Left colon (tissue), 2 donors: ENCODE measurements around the gene BCAS1. TPM values are rescaled to one million over a fixed set of nuclear protein-coding genes. Genes with fewer than 3 reads are reported as not detected.
"Not testable (repeated sequence)": the region's sequence is repeated elsewhere in the genome, so short reads cannot be mapped to it uniquely, and the experiment has no call there.

Experiments used
- ATAC-seq: fragments of 200-7000 bp; cut with Tn5 transposase; one replicate; pipeline ENCODE4 v1.9.1; 2020; ENCODE audit warnings: mild to moderate bottlenecking, moderate library complexity
- DNase-seq, 2 donors: peaks; one replicate each; pipeline ENCODE4 v3.0.0-alpha.2; 2020
- intact Hi-C, 2 donors: fragments of 100-400 bp; cut with DNase I in 1 of 2; cut with micrococcal nuclease in 1 of 2; formaldehyde crosslinking; loops; one replicate each; pipeline versions ENCODE4 v1.11.2 to v1.14.0; 2022; cut with DNase I, micrococcal nuclease
- total RNA-seq, 2 donors: library from RNA; stranded (reverse); fragmentation: NEBNext Ultra II Directional; extraction: Animal tissue kit (Norgen Biotek cat#: 25700); gene quantifications; one replicate each; pipeline ENCODE4 v1.2.1, GENCODE V29; 2021
- donor health status: DM: no; HTN: no; CAD: no.
- donor health status: DM: yes; HTN: yes; CAD: no.

The BCAS1 gene
- total RNA-seq, 2 donors from 2014 or later = 149 to 152 TPM

DNA sequence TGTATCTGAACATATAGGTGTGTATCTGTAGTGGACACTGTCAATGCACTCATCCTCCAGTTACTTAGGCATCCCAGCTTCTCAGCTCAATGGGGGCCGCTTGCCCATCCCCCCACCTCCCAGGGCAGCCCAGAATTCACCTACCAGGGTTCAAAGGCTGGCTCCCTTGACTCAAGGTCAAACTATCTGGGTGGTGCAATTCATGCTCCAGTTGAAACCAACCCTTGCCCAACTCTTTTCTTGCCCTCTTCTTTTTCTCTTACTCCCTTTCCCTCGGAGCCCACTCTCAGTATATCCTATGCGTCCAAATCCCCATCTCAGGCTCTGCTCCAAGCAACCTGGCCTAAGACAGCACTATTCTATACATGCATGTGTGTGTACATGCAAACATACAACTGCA, 127.4 kb downstream of the BCAS1 start:
- DNase-seq (no peak), ATAC-seq (no peak)
- intact Hi-C loops = loop anchor here in 1 of 2 donors (10.0 kb wide), 1 partner anchor 122 kb away; no protein-coding TSS in a partner anchor

DNA sequence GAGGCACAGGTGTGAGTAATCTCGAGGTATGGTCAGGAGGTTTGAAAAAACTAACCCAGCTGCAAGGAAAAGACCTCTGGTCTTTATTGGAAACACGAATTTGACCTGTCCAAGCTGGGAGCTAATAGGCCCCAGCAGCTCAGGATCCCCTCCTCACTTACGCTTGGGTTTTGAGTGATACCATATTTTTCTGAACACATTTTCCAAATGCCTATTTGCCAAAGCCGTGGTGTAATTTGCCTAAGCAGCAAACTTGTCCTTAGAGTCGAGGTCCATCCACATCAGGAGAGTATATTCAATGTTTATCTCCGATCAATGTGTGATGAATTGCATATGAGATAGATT, 128.0 kb downstream of the BCAS1 start:
- intact Hi-C loops = loop anchor here in 1 of 2 donors (10.0 kb wide), 1 partner anchor 122 kb away; no protein-coding TSS in a partner anchor
- ATAC-seq (no peak), DNase-seq (no peak)

DNA sequence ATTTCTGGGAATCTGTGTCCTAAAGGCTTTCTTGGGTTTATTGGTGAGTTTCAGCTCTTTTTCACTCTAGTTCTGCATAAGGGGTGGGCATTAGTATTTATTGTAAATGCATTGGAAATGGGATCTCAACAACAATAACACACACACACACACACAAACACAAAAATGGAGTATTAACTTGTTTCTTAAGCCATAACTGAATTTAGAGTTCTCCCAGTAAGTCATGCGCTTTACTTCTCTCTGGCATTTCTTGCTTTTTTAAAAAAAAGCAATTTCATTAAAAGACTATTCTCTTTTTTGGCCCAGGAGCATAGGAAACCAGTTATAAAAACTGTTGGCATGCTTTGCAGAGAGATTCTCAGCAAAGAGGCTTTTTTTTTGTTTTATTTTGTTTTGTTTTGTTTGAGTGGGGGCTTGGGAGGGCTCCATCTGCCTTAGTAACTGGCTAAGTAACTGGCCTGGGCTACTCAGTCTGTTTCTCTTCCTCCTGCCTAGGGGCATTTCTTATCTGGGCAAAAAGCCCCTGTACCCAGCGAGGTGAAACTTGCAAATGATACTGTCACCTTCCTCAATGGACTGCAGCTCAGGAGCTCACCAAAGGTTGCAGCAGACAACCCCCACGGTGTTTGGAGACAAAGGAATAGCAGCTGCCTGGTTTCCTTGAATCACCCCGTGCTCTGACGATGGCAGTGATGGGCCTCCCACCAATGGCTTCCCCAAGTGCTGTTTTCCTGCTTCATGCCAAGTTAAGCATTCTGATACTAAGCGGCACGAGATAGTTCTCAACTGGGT, 128.5 kb downstream of the BCAS1 start:
- intact Hi-C loops = loop anchor here in 1 of 2 donors (10.0 kb wide), 1 partner anchor 123 kb away; no protein-coding TSS in a partner anchor
- DNase-seq = no peak

DNA sequence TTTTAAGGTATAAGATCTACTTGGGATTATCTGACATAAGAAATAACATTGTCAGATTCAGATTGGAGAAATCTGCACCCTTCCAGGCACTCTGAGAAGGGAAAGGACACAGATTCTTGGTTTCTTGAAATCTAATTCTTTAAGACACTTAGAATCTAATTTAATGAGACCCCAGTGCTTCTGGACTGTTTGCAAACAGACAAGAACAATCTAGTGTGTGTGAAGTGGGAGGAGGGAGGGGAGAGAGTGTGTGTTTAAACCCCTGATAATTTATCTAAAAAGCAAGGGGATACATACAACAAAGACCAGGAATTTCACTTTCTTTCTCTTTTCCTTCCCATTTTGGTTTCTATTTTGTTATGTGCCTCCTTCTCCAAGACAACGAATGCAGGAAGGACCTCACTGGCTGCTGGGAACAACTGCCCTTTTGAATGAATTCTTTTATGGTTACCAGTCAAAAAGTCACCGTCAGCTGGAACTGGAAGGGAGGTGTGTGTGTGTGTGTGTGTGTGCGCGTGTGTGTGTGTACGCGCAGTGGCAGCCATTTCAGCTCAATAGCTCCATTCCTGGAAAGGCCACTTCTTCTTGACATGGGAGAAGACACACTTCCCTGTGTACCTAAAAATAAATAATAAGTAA, 129.4 kb downstream of the BCAS1 start:
- DNase-seq (peak in 1 of 2 donors; percentile 57), ATAC-seq (peak; percentile 56)
- intact Hi-C loops = loop anchor here in 1 of 2 donors (10.0 kb wide), 1 partner anchor 124 kb away; no protein-coding TSS in a partner anchor

More for the DNA sequence above, 128.5 kb downstream of the BCAS1 start:
- no peak for ATAC-seq

DNA sequence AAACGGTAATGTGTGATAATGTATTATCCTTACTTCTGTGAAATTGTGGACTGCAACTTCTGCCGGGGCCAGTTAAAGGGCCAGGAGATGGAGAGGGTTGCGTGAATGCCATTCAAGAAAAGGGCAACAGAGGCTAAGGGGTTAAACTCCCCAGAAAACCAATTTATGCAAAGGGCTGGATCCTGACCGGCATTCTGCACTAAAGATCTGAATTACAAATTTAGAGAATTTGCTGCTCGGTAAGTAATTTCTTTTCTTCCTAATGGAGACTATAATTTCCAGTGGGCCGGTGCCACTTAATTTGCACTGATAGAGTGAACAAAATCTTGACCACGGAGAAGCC, 130.1 kb downstream of the BCAS1 start:
- DNase-seq (no peak), ATAC-seq (no peak)
- intact Hi-C loops = loop anchor here in 1 of 2 donors (10.0 kb wide), 1 partner anchor 124 kb away; no protein-coding TSS in a partner anchor

DNA sequence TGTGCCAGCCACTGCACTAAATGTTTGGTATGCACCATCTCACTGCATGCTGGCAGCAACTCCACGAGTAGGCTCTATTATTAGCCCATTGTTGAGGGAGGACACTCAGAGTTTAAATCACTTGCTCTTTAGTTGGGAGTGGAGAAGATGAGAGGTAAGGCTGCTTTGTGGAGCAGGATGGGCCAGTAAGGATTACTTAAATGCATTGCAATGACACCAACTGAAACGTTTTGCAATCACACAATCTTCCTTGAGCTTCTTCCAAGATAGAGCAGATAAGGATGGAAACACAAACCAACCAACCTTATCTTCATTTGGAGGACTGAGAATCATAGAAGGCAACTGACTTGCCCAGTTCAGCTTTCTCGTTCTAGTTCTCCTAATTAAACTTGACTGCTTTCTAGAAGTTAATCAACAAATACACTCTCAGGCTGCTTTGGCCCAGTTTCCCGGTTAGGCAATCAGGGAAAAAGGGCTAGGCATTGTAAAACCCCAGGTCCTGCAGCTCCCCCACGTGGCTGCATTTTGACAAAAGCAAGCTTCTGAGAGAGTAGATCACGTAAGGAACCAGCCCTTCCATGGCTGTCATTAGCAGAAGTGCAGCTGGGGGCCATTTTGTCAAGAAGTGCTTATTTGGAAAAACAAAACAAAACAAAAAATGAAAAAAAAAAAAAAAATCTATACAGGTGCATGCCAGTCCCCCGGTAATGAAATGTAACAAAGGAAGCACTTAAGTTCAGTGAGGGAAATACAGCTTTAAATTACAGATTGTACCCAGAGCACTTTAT, 130.6 kb downstream of the BCAS1 start:
- intact Hi-C loops = loop anchor here in 1 of 2 donors (5.0 to 10.0 kb wide), 2 partner anchors 125 to 362 kb away; no protein-coding TSS in a partner anchor
- peak; percentile 87 for ATAC-seq
- peak; percentile 93 to 97 for DNase-seq

DNA sequence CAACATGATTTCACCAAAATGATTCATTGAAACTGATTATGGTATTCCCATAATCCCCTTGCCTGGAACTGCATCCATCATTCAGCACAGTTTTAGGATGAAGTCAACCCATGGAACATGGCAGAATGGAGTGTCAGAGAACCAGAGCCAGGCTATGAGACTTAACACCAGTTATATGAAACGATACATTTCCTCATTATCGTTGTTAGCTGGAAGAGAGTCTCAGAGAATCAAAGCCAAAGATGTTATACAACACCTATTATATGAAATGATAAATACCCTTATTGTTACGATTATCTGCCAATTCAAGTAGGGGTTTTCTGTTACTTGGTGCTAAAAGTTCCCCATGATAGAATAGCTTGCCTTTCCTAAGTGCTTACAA, 131.2 kb downstream of the BCAS1 start:
- ATAC-seq = no peak
- DNase-seq = no peak
- intact Hi-C loops = loop anchor here in 1 of 2 donors (5.0 kb wide), 1 partner anchor 362 kb away; no protein-coding TSS in a partner anchor

DNA sequence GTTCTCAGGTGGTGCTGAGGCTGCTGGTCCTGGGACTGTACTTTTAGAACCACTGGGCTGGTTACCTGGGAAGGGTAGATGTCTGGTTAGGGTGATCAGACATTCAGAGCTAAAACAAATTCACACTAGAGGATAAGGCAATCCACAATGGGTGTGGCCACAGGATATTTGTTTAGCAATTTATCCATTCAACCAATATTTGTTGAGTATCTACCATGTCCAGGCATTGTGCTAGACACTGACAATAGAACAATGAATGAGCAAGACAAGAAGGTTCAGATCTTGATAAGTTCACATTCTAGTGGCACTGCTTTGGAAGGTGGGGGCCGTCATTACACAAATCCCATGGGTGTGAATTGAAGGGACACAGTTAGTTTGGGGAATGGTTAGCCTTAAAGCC, 131.7 kb downstream of the BCAS1 start:
- DNase-seq (no peak), ATAC-seq (peak; percentile 52)
- intact Hi-C loops = loop anchor here in 1 of 2 donors (5.0 kb wide), 1 partner anchor 361 kb away; no protein-coding TSS in a partner anchor

DNA sequence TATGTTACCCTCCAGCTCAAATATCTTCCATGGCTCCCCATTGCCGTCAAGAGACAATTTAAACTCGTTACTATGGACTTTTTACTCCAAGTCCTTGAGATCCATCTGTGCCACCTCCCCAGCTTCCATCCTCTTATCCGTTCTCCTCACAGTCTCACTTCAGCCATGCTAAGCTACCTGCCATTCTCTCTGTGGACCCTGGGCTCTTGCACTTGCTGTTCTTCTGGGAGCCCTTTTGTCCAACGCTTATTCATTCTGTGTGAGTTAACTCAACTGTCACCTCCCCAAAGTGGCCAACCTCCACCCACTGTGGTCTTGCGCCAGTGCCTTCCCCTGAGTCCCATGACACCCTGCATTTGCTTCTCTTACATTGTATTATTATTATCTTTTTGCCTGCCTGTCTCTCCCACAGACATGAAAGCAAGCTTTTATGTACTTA, 132.4 kb downstream of the BCAS1 start:
- intact Hi-C loops = loop anchor here in 1 of 2 donors (5.0 kb wide), 1 partner anchor 361 kb away; no protein-coding TSS in a partner anchor
- DNase-seq (no peak), ATAC-seq (no peak)

DNA sequence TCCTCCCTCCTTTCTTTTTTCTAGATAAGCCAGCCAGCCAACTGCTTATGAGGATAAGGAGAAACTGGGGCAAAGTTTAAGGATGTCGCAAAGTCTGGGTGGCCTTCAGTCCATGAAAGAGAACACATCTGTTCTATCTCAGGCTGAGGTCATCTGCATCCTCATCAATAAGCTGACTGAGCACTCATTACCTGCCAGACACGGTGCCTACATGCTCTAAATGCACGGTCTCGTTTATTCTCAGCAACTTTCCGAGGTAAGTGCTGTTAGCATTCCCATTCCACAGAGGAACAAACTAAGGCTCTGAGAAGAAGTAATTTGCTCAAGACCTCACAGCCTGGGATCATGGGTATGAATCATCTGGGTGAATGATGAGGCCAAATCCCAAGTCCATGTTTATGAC, 133.1 kb downstream of the BCAS1 start:
- no peak for ATAC-seq
- intact Hi-C loops = loop anchor here in 1 of 2 donors (5.0 kb wide), 1 partner anchor 360 kb away; no protein-coding TSS in a partner anchor
- no peak for DNase-seq

DNA sequence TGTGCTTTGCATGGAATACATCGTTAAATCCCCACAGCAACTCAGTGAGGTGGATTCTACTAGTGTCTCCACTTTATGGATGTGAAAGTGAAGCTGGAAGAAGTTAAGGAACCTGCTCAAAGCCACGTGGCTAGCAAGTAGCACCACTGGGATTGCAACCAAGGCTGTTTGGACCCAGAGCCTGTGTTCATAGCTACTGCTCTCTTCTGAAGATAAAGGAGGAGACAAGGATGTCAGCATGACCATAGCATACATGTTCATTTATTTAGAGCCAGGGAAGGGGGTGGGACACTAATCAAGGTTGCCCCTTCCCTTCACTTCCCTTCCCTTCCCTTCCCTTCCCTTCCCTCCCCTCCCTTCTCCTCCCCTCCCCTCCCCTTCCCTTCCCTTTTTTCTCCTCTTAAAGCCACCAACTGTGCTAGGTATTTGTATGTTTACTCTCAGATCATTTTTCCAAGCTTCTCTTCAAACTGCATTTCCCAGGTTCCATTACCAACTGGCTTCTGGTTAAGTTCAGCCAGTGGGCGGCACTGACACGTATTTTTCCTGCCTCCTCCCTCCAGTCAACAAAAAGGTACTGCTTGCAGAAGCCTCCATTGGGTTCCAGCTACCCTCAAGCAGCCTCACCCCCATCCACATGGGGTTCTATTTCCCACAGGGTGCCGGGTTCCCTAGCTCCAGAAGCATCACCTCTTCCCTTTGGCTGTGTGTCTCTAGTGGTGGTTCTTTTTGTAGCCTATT, 134.9 kb downstream of the BCAS1 start:
- DNase-seq = no peak
- no peak for ATAC-seq

DNA sequence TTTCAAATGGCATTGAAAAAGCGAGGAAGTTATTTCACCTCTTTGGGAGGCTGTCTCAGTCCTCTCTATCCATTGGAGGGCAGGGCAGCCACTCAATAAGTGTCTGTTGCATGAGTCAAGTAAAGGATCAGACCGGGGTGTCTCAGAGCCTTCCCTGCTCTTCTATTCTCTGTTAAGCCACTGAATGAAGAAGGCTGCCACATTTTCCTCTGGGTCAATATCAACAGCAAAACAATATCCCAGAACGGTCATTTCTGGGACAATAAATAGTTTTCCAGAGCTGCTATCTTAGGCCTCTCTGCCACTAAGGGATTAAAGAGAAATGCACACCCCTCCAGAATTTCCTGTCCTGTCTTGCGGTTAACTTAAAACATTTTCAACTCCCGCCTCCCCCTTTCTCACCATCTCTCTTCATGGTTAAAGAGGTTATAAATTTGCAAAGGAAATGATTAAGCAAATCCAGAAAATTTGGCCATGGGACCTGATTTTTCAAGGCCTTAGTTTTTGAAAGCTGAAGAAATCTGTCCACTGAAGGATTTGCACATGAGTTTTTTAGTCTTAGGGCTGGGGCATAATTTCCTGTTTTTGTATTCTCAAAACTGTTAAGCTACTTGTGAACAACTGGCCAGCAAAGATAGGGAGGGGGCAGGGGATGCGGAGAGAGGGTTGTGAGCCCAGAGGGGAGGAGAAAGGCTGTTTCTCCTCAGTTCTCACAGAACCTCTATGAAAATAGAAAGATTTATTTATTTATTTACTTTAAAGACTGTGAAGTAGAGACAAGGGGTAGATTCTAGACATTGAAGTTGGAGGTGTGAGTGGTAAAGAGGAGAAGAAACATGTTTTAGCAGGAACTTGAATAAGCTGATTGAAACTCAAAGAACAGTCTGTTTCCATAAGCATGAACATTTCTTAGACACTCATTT, 135.7 kb downstream of the BCAS1 start:
- no peak for DNase-seq
- intact Hi-C loops = loop anchor here in 1 of 2 donors (5.0 kb wide), 1 partner anchor 357 kb away; no protein-coding TSS in a partner anchor
- ATAC-seq = no peak

More for the DNA sequence above, 134.9 kb downstream of the BCAS1 start:
- intact Hi-C loops = loop anchor here in 1 of 2 donors (5.0 kb wide), 1 partner anchor 358 kb away; no protein-coding TSS in a partner anchor

DNA sequence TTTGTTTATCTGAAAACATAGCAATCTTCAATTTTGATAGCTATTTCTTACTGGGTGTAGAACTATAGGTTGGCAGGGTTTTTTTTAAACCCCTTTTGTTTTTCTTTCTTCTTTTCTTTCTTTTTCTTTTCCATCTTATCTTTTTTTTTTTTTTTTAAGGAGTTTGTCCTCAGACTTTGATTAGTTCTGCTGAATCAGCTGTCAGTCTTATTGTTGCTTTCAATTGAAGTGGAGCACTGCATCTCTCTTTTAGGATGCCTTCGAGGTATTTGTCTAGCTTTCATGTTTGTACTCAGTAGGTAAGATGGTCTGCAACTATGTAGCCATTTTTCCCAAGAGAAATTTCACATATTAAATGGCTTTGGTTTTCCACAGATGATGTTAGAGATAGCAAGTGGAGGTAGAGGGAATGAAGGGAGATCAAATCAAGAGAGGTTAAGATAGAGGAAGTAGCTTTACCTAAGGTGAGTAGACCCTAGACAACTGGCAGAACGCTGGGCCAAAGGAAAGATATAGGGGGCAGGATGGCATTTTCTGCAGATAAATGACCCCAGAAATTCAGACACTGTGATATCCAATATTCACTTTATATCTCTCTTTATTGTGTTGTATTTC, 137.1 kb downstream of the BCAS1 start:
- no peak for ATAC-seq
- intact Hi-C loops = no loop called here

DNA sequence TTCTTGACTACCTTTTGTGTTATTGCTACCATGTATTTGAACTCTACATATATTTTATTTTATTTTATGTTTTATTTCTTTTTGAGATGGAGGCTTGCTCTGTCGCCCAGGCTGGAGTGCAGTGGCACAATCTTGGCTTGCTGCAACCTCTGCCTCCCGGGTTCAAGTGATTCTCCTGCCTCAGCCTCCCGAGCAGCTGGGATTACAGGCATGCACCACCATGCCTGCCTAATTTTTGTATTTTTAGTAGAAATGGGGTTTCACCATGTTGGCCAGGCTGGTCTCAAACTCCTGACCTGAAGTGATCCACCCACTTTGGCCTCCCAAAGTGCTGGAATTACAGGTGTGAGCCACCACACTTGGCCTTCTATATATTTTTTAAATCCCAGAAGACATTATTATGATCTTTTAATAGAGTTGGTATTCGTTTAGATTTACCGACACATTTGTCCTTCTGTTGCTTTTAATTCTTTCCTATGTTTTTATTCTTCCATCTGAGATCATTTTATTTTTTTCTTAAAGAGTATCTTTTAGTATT, 137.7 kb downstream of the BCAS1 start:
- intact Hi-C loops, ATAC-seq, DNase-seq: not testable (repeated sequence)

More for the DNA sequence above, 137.1 kb downstream of the BCAS1 start:
- DNase-seq = no peak

DNA sequence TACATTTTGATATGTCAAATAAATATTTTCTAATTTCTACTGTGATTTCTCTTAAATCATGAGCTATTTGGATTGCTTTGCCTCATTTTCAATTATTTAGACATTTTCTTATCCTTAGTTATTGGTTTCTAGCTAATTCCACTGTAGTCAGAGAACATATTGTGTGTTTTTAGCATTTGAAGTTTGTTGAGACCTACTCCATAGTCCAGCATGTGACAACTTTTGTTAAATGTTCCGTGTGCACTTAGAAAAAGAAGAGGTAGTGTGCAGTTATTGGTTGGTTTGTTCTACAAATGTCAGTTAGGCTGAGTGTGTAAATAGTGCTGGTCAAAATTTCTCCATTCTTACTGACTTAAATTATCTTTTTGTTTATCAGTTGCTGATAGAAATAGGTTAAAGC, 138.8 kb downstream of the BCAS1 start:
- no peak for ATAC-seq

More for the DNA sequence above, 138.8 kb downstream of the BCAS1 start:
- intact Hi-C loops = no loop called here
- DNase-seq = no peak
